A673 (cell line): Measurements from ENCODE around the gene ERO1A. TPM values are rescaled to one million over a fixed set of nuclear protein-coding genes. Genes with fewer than 3 reads are reported as not detected.
A peak's percentile ranks its signal among the peaks of the same experiment; 100 is the strongest.

Experiments
- BruUV-seq: library from RNA; stranded (reverse); fragments of 400-500 nt; replicated peaks from 2 replicates; lab custom pipeline; 2021; lab: Mats Ljungman, UMichigan
- CTCF ChIA-PET: fragments of 300-600 bp; sonication (Branson Sonifier 250); formaldehyde crosslinking; loops from one replicate; lab custom pipeline; 2022; ENCODE audit warnings: antibody characterized with exemption; lab: Charles Lee
- POLR2A ChIA-PET: fragments of 300-600 bp; sonication (Branson Sonifier 250); formaldehyde crosslinking; loops from one replicate; lab custom pipeline; 2022; ENCODE audit warnings: antibody characterized with exemption; ENCODE audit not compliant: low non-redundant PET; lab: Charles Lee
- DNase-seq: peaks from one replicate; pipeline ENCODE4 v3.0.0-alpha.2; 2015; ENCODE audit warnings: low spot score
- H3K27ac ChIP-seq: fragments of 200-600 bp; sonication (generic); 2 replicates; pipeline ENCODE4 v1.5.1; 2016; ENCODE audit warnings: mixed run types, low read depth, mild to moderate bottlenecking, mixed read lengths, antibody characterized with exemption, low read length; ENCODE audit not compliant: poor library complexity, severe bottlenecking
- H3K27me3 ChIP-seq: fragments of 200-600 bp; sonication (generic); replicated peaks from 2 replicates; pipeline ENCODE4 v1.6.1; 2017; ENCODE audit warnings: mixed run types, low read depth, mild to moderate bottlenecking, mixed read lengths, antibody characterized with exemption, low read length; ENCODE audit not compliant: insufficient read depth, poor library complexity
- H3K36me3 ChIP-seq: fragments of 200-600 bp; sonication (generic); 2 replicates; pipeline ENCODE4 v1.6.1; 2016; ENCODE audit warnings: mixed run types, mild to moderate bottlenecking, mixed read lengths, antibody characterized with exemption, low read length; ENCODE audit not compliant: insufficient read depth, poor library complexity, severe bottlenecking
- H3K4me1 ChIP-seq: fragments of 200-600 bp; sonication (generic); 2 replicates; pipeline ENCODE4 v1.6.1; 2017; ENCODE audit warnings: mixed run types, mild to moderate bottlenecking, mixed read lengths, antibody characterized with exemption, low read length; ENCODE audit not compliant: insufficient read depth, poor library complexity, severe bottlenecking
- H3K4me3 ChIP-seq: fragments of 200-600 bp; sonication (generic); 2 replicates; pipeline ENCODE4 v1.5.1; 2016; ENCODE audit warnings: low read depth, mixed run types, mild to moderate bottlenecking, mixed read lengths, low read length; ENCODE audit not compliant: poor library complexity, severe bottlenecking
- H3K9me3 ChIP-seq: fragments of 200-600 bp; sonication (generic); 2 replicates; pipeline ENCODE4 v1.6.1; 2016; ENCODE audit warnings: mixed run types, low read depth, mild to moderate bottlenecking, mixed read lengths, antibody characterized with exemption, low read length; ENCODE audit not compliant: poor library complexity, severe bottlenecking
- EZH2 ChIP-seq: fragments of 200-600 bp; sonication (generic); IDR thresholded peaks from 2 replicates; pipeline ENCODE4 v1.6.1; 2017; ENCODE audit warnings: borderline replicate concordance, low read depth, mild to moderate bottlenecking, mixed read lengths, antibody characterized with exemption, low read length; ENCODE audit not compliant: poor library complexity, severe bottlenecking
- intact Hi-C: fragments of 100-400 bp; cut with micrococcal nuclease; formaldehyde crosslinking; loops from one replicate; pipeline ENCODE4 v1.10.0; 2022; ENCODE audit not compliant: unreplicated experiment
- total RNA-seq: library from RNA; stranded (reverse); gene quantifications from 2 replicates; pipeline ENCODE4 v1.2.3, GENCODE V29; 2021
- TF ChIP-seq, protein P1 (sequence below): fragments of 300-800, 200-600 bp; sonication (generic); conservative IDR thresholded peaks from 2 replicates; pipeline ENCODE4 v1.5.1; 2017; ENCODE audit warnings: low read depth, mild to moderate bottlenecking, antibody characterized with exemption, low read length, moderate library complexity, mixed read lengths

ERO1A gene
- total RNA-seq, 1 experiment from 2014 or later, result 52.1 TPM

DNA sequence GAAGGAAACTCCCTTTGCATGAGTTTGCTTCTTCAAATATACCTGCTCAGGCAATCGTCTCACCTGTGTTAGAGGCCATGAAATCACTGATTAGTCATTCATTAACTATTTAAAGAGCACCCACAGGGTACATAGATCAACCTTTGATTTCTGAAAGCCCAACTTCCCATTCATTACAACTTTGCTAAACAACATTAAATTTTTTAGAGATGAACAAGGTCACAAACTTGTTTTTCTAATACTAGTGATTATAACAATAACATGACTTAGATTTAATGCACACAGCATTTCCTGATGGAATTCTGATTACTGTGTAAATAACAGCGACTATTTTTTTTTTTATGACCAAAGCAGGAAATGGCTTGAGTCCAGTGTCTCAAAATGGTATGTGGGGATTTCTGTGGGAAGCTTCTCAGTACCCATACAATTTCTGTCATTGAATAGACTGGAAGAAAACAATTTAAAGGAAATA lies 5.4 kb upstream of the ERO1A start:
- BruUV-seq, result no TSS peak
- Histone ChIP-seq H3K36me3 (no peaks in the 10 kb centered on the region), H3K4me3 (no peak overlapping the region), H3K27me3 (no peaks in the 10 kb centered on the region), H3K4me1 (peaks cover 10% of the 10 kb centered on the region), H3K9me3 (no peaks in the 10 kb centered on the region), H3K27ac (no peak overlapping the region)
- TF ChIP-seq, protein P1, sequence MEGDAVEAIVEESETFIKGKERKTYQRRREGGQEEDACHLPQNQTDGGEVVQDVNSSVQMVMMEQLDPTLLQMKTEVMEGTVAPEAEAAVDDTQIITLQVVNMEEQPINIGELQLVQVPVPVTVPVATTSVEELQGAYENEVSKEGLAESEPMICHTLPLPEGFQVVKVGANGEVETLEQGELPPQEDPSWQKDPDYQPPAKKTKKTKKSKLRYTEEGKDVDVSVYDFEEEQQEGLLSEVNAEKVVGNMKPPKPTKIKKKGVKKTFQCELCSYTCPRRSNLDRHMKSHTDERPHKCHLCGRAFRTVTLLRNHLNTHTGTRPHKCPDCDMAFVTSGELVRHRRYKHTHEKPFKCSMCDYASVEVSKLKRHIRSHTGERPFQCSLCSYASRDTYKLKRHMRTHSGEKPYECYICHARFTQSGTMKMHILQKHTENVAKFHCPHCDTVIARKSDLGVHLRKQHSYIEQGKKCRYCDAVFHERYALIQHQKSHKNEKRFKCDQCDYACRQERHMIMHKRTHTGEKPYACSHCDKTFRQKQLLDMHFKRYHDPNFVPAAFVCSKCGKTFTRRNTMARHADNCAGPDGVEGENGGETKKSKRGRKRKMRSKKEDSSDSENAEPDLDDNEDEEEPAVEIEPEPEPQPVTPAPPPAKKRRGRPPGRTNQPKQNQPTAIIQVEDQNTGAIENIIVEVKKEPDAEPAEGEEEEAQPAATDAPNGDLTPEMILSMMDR, result no peak
- no peak for TF ChIP-seq EZH2
- intact Hi-C loops, result no loop called here
- ChIA-PET POLR2A (no interaction called here), CTCF (no interaction called here)
- no peak for DNase-seq

DNA sequence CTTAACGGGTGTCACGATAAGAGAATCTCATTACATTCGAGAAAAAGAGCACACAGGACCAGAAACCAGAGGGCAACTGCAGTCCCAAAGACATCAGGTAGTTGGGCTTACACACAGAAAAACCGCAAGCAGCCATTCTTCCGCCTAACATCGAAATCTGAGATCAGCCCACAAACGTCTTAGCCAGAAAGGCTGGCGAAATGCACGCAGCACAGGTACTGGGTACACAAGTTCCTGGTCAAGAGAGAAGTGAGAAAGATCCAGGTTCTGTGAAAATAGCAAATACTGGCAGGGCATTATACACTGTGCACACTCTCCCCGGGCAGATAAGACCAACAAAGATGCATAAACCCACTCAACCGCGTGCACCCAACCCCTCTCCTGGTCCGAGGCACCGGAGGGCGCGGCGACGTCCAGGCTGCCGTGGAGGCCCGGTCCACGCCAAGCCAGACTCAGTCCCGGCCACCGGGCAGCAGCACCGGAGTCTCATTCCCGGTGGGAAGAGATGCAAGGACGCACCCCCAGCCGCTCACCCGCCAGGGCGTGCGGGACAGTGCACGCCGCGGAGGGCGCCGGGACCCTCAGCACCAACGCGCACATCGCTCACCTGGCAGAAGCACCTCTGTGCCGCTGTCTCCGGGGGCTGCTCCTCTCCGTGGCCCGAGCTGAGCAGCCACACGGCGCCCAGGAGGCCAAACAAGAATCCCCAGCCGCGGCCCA lies 437 bp downstream of the ERO1A start:
- TF ChIP-seq EZH2, result no peak
- TF ChIP-seq, protein P1, result no peak
- intact Hi-C loops, result loop anchor here (5.0 kb wide), 1 partner anchor 143 kb away; the partner anchor contains the start of genes GPR137C and TXNDC16
- peak overlapping the region; percentile 96 for H3K4me3 ChIP-seq
- DNase-seq, result peak; percentile 36
- no peaks in the 10 kb centered on the region for H3K9me3 ChIP-seq
- POLR2A ChIA-PET, result interaction anchor here (0.5 kb wide), 1 partner anchor 1715 kb away, joined by 3 read pairs; no protein-coding TSS in a partner anchor
- H3K27ac ChIP-seq, result peak overlapping the region; percentile 89
- no peaks in the 10 kb centered on the region for H3K36me3 ChIP-seq
- peaks cover 26% of the 10 kb centered on the region for H3K4me1 ChIP-seq
- CTCF ChIA-PET, result no interaction called here
- BruUV-seq, result no TSS peak
- H3K27me3 ChIP-seq, result no peaks in the 10 kb centered on the region

- intact Hi-C loops, result loop anchor here (5.0 kb wide), 1 partner anchor 141 kb away; the partner anchor contains the start of genes GPR137C and TXNDC16
Measured at GRCh38 chr14:52693532-52693931, 1.8 kb downstream of the ERO1A start.

More at GRCh38 chr14:52693532-52693931, 1.8 kb downstream of the ERO1A start:
- CTCF ChIA-PET, result no interaction called here
- Histone ChIP-seq H3K4me3 (no peak overlapping the region), H3K9me3 (no peaks in the 10 kb centered on the region), H3K27me3 (no peaks in the 10 kb centered on the region), H3K27ac (no peak overlapping the region), H3K4me1 (peaks cover 26% of the 10 kb centered on the region), H3K36me3 (no peaks in the 10 kb centered on the region)
- TF ChIP-seq, protein P1, result no peak
- TF ChIP-seq EZH2, result no peak
- BruUV-seq, result no TSS peak
- DNase-seq, result no peak
- POLR2A ChIA-PET, result no interaction called here
